ENCODE measurements around the gene CTH. TPM values are rescaled to one million over a fixed set of nuclear protein-coding genes. Genes with fewer than 3 reads are reported as not detected.

CTH gene
- total and polyA plus RNA-seq, 2 of the 13 experiments (the other 11 are each of a cell fraction or from before 2014, with no cell fraction given), result 8.7 to 19.7 TPM

DNA sequence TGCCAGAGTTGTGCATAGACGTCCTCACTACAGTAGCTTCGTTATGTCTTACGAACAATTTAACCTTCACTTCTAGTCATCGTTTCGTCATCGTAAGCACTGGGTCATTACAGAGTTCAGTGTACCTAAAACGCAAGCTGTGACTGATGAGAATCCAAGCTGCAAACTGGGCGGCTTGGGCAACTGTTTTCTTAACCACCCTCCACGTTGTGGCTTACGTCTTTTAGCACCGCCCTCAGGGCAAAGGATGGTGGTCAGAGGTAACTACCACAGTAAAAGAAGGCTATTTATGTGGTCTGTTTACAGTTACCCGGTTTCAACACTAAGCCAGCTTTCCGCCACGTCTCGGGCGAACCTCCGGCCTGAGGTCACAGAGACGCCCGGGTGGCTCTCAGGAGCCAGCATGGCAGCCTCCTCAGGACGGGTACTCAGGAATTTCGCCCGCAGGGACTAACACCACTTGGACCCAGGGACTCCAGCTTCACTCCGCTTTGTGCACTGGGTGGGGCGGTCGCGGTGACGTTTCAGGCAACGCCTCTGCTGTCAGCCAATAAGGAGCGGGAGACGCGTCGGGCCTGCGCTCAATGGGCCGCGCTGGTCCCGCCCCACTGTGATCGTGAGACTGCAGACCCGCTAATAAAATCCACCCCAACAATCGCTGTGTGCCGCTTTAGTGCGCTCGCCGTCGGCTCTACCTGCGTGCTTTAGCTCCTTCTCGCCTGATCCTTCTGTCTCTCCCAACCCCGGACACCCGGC is at the start of gene CTH (continued):
- no peak for TF ChIP-seq CBX2 (IDR thresholded peaks at IDR 0.05; ENCODE audit: low read depth, low read length)
- 0 out of 2 replicates have a peak, but pooled peaks have one; percentile 46 for TF ChIP-seq CBX2 (CRISPR knock-in tag; IDR thresholded peaks at IDR 0.05; ENCODE audit: low read depth)
- peak; percentile 8; the same call in 1 of the 2 replicates for TF ChIP-seq FOSL2 (CRISPR knock-in tag; IDR thresholded peaks at IDR 0.05)
- peak; percentile 70 for TF ChIP-seq FOXK1 (CRISPR knock-in tag; IDR thresholded peaks at IDR 0.05; ENCODE audit: borderline replicate concordance, low read depth)
- peak; percentile 64 for TF ChIP-seq CEBPG (CRISPR knock-in tag; IDR thresholded peaks at IDR 0.05)
- TF ChIP-seq SAP130 (CRISPR knock-in tag; IDR thresholded peaks at IDR 0.05; ENCODE audit: low read depth), result peak; percentile 77
- TF ChIP-seq ZFP37 (CRISPR knock-in tag; IDR thresholded peaks at IDR 0.05; ENCODE audit: borderline replicate concordance), result no peak
- TF ChIP-seq DR1 (CRISPR knock-in tag; IDR thresholded peaks at IDR 0.05), result peak; percentile 96
- peak; percentile 67; the same call in 1 of the 2 replicates for TF ChIP-seq SETDB1 (CRISPR knock-in tag; IDR thresholded peaks at IDR 0.05; ENCODE audit: borderline replicate concordance)
- peak; percentile 77; the same call in 1 of the 2 replicates for TF ChIP-seq KLF11 (CRISPR knock-in tag; IDR thresholded peaks at IDR 0.05)
- TF ChIP-seq, protein P1, sequence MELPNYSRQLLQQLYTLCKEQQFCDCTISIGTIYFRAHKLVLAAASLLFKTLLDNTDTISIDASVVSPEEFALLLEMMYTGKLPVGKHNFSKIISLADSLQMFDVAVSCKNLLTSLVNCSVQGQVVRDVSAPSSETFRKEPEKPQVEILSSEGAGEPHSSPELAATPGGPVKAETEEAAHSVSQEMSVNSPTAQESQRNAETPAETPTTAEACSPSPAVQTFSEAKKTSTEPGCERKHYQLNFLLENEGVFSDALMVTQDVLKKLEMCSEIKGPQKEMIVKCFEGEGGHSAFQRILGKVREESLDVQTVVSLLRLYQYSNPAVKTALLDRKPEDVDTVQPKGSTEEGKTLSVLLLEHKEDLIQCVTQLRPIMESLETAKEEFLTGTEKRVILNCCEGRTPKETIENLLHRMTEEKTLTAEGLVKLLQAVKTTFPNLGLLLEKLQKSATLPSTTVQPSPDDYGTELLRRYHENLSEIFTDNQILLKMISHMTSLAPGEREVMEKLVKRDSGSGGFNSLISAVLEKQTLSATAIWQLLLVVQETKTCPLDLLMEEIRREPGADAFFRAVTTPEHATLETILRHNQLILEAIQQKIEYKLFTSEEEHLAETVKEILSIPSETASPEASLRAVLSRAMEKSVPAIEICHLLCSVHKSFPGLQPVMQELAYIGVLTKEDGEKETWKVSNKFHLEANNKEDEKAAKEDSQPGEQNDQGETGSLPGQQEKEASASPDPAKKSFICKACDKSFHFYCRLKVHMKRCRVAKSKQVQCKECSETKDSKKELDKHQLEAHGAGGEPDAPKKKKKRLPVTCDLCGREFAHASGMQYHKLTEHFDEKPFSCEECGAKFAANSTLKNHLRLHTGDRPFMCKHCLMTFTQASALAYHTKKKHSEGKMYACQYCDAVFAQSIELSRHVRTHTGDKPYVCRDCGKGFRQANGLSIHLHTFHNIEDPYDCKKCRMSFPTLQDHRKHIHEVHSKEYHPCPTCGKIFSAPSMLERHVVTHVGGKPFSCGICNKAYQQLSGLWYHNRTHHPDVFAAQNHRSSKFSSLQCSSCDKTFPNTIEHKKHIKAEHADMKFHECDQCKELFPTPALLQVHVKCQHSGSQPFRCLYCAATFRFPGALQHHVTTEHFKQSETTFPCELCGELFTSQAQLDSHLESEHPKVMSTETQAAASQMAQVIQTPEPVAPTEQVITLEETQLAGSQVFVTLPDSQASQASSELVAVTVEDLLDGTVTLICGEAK (IDR thresholded peaks at IDR 0.05), result no peak
- TF ChIP-seq, protein P1 (CRISPR knock-in tag; IDR thresholded peaks at IDR 0.05), result peak; percentile 60
- no peak for TF ChIP-seq SOX13 (IDR thresholded peaks at IDR 0.05)
- TF ChIP-seq SOX13 (CRISPR knock-in tag; conservative IDR thresholded peaks at IDR 0.05 in 1 of 2, IDR thresholded peaks at IDR 0.05 in 1 of 2), result 0 out of 4 replicates have a peak, but pooled peaks of 1 of the 2 experiments have one; percentile 4
- no peak for TF ChIP-seq SYNCRIP (IDR thresholded peaks at IDR 0.05; ENCODE audit: insufficient read depth, low read depth, low read length)
- TF ChIP-seq, protein P2, sequence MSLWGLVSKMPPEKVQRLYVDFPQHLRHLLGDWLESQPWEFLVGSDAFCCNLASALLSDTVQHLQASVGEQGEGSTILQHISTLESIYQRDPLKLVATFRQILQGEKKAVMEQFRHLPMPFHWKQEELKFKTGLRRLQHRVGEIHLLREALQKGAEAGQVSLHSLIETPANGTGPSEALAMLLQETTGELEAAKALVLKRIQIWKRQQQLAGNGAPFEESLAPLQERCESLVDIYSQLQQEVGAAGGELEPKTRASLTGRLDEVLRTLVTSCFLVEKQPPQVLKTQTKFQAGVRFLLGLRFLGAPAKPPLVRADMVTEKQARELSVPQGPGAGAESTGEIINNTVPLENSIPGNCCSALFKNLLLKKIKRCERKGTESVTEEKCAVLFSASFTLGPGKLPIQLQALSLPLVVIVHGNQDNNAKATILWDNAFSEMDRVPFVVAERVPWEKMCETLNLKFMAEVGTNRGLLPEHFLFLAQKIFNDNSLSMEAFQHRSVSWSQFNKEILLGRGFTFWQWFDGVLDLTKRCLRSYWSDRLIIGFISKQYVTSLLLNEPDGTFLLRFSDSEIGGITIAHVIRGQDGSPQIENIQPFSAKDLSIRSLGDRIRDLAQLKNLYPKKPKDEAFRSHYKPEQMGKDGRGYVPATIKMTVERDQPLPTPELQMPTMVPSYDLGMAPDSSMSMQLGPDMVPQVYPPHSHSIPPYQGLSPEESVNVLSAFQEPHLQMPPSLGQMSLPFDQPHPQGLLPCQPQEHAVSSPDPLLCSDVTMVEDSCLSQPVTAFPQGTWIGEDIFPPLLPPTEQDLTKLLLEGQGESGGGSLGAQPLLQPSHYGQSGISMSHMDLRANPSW (CRISPR knock-in tag; IDR thresholded peaks at IDR 0.05; ENCODE audit: borderline replicate concordance), result no peak; the same call in 1 of the 2 replicates
- TF ChIP-seq ZNF569 (CRISPR knock-in tag; IDR thresholded peaks at IDR 0.05; ENCODE audit: borderline replicate concordance), result 0 out of 2 replicates have a peak, but pooled peaks have one; percentile 45
- TF ChIP-seq YEATS2 (CRISPR knock-in tag; IDR thresholded peaks at IDR 0.05; ENCODE audit: borderline replicate concordance), result peak; percentile 72; the same call in 1 of the 2 replicates
- no peak for TF ChIP-seq ZNF558 (CRISPR knock-in tag; IDR thresholded peaks at IDR 0.05; ENCODE audit: borderline replicate concordance)

Data from HepG2 (cell line).